Inferior parietal cortex (tissue), 1 donor: ENCODE measurements around the gene KLHL3.

Experiments
- DNase-seq: peaks from one replicate; pipeline ENCODE4 v3.0.0-alpha.2; 2016; ENCODE audit errors: extremely low spot score

KLHL3 gene

DNA sequence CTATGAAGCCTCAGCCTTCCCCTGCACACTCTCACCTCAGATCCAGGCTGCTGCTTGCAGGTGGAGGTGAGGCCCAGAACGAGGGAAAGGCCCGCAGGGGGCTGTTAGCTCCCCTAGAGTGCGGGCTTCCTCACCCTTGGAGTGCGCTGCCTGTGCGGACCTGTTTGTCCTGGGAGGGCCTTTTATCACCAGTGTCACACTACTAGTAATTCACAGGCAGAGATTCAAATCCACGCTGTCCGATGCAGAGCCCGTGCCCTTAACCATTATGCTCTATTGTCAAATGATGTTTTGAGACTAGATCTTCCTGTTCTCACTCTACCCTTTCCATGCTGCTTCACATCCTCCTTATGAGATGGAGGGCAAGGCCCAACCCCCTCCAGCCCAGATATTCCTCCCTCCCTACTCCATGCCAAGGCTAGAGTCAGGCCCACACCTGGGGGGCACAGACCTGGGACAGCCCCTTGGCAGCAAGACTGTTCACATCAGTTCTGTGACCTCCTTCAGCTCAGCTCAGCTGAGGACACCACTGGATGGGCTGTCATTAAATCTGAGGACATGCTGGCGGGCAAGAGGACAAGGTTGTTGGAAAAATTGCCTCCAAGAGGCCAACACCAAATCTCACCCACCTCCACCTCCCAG lies 124.0 kb downstream of the KLHL3 start:
- DNase-seq = no peak

DNA sequence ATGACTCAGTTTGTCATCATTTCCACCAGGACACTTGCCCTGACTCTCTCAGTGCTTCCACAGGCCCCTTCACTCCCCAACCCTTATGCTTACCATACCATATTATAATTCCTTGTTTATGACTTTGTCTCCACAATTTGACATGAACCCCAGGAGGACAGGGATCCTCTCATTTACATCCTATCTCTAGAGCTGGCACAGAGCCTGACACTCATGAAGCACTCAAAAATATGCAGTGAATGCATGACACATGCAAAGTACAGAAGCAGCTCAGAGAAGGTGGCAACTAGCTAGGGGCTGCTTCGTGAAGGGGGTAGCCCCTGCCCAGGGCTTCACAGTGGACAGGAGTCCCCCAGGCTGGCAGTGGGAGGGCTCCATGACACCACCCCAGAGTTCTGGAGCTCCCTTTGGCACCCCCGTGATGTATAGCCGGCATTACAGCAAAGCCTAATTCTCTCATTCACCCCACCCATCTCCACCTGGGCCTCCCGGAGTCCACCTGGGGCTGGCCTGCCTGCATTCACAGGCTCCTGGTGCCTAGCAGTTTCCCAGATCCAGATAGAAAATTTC lies 124.8 kb downstream of the KLHL3 start:
- DNase-seq = no peak

DNA sequence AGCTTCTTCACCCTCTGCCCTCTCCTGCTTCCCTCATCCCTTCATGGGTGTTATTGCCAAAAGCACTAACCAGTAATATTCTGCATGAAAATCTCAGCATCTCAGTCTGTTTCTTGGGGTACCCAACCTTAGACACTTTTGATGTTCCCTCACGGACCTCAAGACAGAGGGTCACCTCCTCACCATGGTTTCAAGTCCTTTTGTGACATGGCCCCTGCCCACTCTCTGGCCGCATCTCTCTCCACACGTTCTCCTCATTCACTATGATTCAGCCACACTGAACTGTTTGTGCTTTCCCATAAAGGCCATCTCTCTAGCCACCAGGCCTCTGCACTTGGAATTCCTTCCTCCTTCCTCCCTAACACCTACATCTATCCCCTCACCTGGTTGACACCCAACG lies 125.3 kb downstream of the KLHL3 start:
- no peak for DNase-seq

DNA sequence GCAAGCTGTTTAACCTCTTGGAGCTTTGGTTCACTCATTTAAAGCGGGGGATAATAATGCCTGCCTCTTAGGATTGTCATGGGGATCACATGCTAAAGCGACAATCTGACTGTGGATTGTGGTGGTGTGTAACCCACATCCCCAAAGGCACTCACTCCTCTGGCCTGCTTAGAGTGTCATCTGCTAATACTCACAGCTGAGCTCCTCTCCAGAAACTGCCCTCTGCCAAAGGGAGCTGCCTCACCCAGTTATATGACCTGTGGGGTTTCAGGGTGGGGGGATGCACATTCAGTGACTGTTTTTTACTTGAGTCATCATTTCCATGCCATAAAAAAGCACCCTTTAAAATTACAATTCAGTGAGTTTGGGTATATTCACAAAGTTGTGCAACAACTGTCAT lies 126.8 kb downstream of the KLHL3 start:
- DNase-seq = no peak

DNA sequence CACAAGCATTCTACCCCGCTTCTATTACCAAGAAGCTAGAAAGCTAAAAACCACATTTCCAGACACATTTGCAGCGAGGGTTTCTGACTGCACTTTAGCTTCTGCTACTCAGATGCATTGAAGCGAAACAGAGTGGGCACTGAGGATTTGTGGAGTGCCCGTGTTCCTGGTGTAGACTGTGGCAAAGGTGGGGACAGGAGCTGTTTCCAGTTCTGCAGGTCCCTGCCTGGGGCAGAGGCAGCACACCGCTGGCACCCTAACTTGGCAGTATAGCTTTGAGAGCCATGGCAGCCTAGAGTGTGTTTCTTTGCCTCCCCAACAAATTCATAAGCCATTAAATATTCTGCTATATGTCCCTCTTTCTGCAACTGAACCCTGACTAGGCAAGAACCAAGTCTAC lies 128.1 kb downstream of the KLHL3 start:
- DNase-seq = no peak

DNA sequence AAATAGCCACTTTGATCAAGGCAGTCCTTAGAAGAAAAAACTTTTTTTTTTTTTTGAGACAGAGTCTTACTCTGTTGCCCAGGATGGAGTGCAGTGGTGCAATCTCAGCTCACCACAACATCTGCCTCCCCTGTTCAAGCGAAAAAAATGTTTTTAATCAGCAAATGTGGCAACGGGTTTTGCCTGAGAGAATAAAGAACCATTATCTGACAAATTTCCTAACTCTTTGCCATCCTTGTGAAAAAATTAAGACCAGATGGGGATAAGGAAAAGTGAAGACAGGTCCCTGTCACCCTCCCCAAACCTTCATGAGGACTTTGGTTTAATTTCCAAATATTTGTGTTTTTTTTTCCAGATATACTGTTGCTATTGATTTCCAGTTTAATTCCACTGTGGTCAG lies 129.5 kb downstream of the KLHL3 start:
- DNase-seq = no peak

DNA sequence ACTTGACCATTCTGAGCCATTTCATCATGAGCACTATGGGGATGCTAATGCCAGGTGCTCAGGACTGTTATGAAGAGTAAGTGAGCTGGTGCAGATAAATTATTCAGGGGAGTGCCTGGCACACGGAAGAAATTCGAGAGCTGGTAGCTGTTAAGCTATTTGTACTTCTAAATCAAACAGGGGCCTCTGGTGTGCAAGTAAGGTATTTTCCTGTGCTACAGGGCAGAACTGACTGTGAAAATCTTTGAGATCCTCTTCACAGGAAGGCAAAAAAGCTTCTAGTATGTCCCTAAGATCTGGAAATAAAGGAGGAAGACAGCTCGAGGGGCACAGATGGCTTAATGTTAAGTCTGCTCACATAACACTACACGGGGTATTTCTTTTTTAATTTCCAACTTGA lies 130.5 kb downstream of the KLHL3 start:
- no peak for DNase-seq

DNA sequence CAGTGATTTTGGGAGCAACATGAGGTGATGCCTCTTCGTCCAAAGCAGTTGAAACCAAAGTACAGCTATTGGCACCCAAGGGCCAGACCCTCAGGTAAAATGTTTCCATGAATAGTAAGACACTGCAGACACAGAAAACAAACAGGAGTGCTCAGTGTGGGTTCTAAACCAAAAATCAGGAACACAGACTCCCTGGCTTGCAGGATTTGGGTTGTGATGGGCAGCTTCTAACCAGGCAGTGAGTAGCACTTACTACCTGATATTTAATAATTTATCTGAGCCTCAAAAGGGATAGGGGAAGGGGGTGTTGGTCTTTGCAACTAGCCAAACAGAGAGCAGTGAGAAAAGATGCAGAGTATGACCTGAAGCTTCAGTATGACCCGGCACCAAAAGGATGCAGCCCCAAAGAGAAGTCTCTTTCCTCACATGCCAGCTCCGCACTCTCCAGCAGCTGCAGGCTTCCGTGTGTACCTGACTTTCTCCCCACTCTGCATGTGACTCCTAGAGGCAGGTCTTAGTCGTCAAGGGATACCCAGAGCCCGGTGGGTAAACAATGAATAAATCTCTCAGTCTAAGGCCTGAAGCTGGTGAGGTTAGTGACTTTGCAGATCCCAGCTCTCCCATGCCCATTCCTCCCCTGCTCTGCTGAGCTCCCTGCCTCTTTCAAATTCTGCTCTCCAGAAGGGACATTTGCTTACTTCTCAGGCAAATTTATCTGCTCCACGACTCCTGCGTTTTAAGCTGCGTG lies 131.4 kb downstream of the KLHL3 start:
- DNase-seq = no peak

DNA sequence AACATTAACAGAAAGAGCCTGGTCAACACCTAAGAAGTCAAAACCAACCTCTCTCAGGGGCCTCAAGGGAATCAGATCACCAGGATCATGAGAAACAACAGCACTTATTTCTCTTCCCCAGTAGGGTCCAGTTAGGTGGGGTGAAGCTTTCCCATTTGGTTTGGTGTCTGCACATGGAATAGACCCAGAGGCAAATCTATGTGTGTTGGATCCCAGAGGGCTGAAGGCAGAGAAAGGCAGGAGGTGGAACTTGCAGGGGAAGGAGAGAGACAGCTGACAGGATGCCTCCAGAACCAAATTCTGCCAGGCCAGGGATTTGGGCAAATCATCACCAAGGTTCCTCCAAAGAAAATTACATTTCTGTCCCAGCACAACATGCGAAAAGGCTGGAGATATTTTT lies 132.0 kb downstream of the KLHL3 start:
- DNase-seq = no peak

DNA sequence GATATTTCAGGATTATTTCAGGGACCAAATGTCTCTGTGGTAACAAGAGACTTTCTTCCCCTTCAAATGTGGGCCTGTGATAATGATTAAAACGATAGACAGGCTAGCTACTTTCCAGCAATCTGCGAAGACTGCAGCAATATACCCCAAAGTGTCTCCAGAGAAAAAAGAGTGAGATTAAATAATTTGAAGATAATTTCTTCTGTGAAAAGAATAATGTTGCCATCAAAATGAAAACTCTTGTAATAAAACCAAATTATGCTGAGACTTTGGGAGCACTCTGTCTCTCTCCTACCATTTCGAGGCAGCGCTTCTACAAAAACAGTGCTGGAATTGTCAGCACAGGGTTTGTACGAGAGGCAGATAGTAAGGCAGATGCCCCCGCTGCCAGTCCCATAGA lies 132.5 kb downstream of the KLHL3 start:
- DNase-seq = no peak

DNA sequence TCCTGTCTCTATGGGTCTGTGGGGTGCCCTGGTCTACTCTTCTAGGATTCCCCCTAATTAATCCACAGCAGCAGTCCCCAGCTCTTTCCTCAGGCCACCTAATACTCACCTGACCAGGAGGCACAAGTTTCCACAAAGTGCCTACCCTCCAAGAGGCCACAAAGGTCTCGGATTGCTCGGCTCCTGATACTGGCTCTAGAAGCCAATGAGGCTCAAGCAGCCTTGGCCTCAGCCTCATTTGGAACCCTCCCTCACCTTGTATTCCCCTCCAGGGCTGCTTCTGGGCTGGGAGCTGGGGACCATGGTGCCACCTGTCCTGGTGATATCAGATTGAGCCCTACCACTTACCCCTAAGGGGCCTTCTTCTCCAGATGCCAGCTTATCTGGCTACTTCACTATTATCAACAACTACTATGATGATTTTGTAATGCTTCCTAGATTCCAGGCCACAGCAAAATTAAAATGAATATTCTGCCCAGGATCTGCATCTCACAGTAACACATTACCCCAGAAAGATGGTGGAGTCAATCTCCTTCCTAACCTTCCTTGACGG lies 133.1 kb downstream of the KLHL3 start:
- no peak for DNase-seq

DNA sequence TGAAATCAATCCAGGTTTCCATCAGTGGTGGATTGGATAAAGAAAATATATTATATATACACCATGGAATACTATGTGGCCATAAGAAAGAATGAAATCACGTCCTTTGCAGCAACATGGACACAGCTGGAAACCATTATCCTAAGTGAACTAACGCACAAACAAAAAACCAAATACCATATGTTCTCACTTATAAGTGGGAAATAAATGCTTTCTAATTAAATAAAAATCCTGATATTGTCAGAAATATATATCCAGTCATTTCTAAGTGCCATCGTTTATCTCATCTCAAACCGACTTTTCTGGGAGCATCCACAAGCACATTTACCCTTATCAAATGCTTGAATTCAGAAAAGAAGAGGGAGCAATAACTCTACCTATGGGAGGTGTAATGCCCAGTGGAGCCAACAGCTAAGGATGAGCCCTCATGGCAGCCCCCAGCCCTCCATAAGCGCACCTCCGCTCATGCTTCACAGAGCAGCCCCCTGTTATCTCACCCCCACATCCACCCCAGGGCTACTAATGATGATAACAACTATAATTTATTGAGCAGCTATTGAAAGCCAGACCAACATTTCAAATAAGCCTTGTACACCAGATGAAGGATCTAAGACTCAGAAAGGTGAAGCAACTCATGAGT lies 135.0 kb downstream of the KLHL3 start:
- DNase-seq = no peak

DNA sequence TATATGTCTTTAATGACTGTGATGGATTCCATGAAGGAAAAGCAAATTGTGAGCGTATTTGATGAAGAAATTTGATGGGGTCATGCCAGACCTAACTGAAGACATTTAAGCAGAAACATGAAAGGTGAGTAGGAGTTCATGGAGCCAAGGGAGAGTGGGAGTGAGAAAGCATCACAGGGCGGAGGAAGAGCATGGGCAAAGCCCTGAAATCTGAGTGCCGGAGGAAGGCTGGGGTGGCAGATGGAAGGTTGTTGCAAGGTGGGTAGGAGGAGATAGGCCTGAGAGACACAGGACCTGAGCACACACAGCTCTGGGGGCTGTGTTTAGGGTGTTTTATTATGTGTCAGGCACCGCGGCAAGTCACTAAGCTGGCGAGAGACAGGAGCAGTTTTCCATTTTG lies 136.4 kb downstream of the KLHL3 start:
- DNase-seq = no peak

DNA sequence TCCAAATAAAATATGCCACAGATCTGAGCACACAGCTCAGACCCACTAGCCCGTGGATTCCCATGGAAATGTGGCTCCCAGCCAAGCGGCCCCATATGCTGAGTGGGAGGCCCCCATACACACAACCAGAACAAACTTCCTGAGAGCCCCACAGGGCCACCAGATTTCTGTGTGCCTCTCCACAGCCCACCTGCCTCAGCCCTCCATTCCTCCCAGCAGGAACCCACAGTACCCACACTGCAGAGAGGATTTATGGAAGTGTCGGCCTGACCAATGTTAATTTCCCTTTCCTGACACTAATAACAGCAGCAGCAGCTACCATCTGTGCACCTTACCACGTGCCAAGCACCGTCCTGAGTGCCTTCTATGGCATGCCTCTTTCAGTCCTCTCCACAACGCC lies 137.5 kb downstream of the KLHL3 start:
- DNase-seq = no peak

DNA sequence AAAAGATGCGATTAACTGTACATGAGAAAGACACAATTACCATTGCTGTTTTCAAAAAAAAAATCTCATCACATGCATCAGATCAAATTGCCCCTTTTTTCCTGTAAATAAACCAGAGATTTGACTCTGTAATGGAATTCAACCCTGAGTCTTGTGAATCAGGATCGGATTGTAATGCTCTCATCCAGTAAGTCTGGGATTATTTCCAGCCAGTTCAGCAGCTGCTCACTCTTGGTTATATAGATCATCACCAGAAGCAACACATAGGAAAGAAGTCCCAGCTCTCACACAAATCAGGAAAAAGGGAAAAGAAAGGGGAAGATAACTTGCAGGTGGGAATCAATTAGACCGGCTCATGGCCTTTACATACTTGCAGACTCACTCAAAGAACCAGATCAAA lies 138.9 kb downstream of the KLHL3 start:
- no peak for DNase-seq

DNA sequence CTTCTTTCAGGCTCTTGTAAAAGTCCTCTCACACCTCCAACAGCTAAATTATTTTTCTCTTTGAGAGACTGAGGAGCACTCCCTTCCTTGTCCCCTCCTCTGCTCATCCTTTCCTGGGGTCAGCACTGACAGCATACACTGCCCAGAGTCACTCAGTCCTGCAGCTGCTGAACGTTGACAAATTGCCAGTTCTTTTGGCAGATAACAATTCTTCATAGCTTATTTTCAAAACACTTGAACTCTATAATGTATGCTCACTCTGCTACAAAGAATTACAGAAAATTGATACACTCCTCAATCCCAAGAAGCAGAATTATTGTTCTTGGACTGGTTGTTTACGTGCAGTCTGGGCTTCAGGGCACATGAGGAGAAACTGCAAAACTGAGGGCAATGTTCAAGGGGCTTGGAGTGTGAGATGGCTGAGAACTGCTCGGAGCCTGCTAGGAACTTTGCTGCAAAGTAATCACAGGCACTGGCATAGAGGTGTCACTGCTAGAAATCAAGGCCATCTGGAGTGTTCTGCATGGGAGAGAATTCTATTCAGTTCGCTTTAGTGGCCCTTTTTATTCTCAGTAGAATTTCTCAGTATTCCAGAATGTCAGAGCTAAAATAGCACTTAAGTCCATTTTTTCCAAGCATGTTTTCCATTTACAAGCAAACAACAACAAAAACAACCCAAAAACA lies 140.4 kb downstream of the KLHL3 start:
- no peak for DNase-seq

DNA sequence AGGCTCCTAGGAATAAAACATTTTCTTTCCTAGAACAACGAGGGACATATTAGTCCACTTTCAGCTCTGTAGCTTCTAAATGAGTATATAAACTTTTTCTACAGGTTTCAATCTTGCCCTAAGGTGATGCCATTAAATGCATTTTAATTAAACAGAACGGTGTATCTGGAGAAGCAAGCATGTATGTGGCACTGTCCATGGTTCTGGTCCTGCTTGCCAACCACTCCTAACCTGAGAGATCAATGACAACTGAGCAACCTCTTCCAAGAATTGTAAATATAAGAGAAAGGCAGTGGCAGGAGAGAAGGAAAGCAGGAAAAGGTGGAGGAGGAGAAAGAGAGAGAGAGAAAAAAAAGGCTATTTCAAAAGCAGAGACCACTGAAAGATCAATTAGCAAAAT lies 141.2 kb downstream of the KLHL3 start:
- DNase-seq = no peak

DNA sequence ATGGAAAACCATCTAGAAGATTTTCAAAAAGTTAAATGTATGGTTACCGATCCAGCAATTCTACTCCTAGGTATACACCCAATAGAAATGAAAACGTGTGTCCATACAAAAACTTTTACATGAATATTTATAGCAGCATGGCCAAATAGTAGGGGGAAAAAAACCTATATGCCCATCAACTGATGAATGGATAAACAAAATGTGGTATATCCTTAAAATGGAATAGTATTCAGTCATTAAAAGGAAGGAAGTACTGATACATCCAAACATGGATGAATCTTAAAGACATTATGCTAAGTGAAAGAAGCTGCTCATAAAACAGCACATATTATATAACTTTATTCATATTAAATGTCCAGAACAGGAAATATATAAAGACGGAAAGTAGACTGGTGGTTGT lies 143.6 kb downstream of the KLHL3 start:
- DNase-seq = no peak

DNA sequence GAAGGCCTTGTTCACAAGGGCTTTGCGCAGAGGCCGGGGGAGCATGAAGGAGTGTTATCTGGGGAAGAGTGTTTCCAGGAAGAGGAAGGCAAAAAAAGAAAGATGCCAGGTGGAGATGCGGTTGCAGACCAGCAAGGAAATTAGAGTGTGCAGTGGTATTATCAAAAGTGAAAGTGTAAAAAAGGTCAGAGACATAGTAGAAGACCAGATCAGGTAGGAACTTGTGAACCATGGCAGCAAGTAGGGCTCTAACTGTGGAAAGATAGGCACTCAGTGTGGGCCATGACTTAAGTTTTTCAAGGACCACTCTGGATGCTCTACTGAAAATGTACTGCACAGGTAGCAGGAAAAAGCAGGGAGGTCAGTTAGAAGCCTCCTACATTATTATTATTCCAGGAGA lies 146.7 kb downstream of the KLHL3 start:
- DNase-seq = no peak

DNA sequence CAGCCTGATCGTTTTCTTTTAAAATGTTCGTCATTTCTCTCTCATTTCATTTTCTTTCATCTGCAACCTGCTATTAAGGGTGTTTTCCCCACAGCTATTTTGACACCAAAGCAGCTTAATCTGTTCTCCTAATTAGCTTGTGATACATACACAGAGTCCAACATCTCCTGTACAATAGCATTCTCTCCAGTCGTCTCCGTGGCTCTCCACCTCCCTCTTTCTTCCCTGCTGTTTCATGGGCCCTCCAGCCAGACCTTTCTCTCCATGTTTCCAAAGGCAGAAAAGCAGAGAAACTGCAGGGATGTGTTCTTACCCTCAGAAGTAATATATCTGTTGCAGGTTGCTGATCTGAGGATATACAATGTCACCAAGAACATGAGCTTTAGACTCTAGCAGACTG lies 148.0 kb downstream of the KLHL3 start:
- DNase-seq = no peak

DNA sequence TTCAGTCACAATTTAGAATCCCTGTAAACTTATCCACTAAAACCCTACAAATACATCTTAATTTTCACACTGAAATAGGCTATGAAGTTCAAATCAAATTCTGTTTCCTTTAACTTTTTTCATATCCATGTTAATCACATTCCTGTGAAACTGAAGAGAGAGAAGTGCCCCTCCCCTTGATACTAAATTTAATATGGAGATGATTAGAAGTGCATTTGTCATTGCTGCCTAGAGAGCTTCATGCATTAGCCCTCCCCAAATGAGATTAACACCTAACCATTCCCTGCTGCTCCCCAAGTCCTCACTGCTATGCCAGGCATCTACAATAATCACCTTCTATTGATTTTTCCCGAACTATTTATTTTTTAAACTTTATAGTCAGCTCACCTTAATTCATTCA lies 151.6 kb downstream of the KLHL3 start:
- DNase-seq = no peak

DNA sequence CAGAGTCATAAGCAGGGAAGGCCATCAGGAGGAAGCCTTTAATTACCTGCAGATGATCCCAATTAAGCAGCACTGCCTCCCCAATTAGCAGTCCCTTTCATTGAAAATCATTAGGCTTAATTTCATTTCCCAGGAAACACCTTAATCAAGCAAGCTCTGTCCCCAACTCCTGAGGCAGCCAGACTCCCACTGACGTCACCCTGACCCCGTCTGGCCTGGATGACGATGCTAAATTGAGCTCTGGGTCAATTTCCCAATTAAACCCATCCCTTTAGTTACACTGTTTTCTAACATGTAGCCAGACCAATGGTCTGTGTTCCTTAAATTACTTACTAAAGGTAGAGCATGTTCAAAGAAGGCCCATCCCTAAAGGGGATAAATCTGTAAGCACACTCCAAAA lies 152.8 kb downstream of the KLHL3 start:
- DNase-seq = no peak
